ENCODE results near the gene HOXD4. TPM values are rescaled to one million over a fixed set of nuclear protein-coding genes. Genes with fewer than 3 reads are reported as not detected.

Gene HOXD4
- total and polyA plus RNA-seq, 12 donors = 0.13 to 1.6 (median 0.40) TPM; not detected in 2

GRCh38 chr2:176174824-176175708 lies 23.7 kb downstream of the HOXD4 start:
- DNase-seq (no peak), ATAC-seq (peak in 1 of 8 donors; percentile 5)
- intact Hi-C loops (cut with DNase I) = no loop called here
- 23 to 30% methylated on average over 47 of the region's 47 CpGs for WGBS, 2 donors
- Histone ChIP-seq H3K27me3 (peaks cover 37 to 100% (median 100%) of the 10 kb centered on the region in 7 donors), H3K27ac (peak overlapping the region in 2 of 10 donors; percentile 15 to 36), H3K4me3 (peak overlapping the region in 1 of 10 donors; percentile 17), H3K9me3 (no peaks in the 10 kb centered on the region), H3K36me3 (no peaks in the 10 kb centered on the region), H3K4me1 (peaks cover 3 to 35% (median 10%) of the 10 kb centered on the region in 9 donors)
- TF ChIP-seq CTCF (IDR thresholded peaks at IDR 0.05) = no peak

GRCh38 chr2:176175709-176176607 lies 24.6 kb downstream of the HOXD4 start:
- WGBS, 2 donors = 86 to 89% methylated on average over 7 of the region's 7 CpGs
- H3K4me1 ChIP-seq = peaks cover 3 to 30% (median 10%) of the 10 kb centered on the region in 9 donors

GRCh38 chr2:176177580-176178037 lies 26.3 kb downstream of the HOXD4 start:
- Histone ChIP-seq H3K4me1 (peaks cover 0 to 17% (median 7%) of the 10 kb centered on the region in 9 donors), H3K9me3 (no peaks in the 10 kb centered on the region), H3K27me3 (peaks cover 26 to 100% (median 99%) of the 10 kb centered on the region in 7 donors), H3K4me3 (peak overlapping the region; percentile 13 to 54 (median 30)), H3K36me3 (no peaks in the 10 kb centered on the region), H3K27ac (peak overlapping the region in 4 of 10 donors; percentile 21 to 67 (median 46))
- TF ChIP-seq CTCF (IDR thresholded peaks at IDR 0.05) = no peak
- ATAC-seq = peak in 2 of 8 donors; percentile 34 to 41
- WGBS, 2 donors = 11 to 13% methylated on average over 12 of the region's 12 CpGs
- intact Hi-C loops (cut with DNase I) = no loop called here
- no peak for DNase-seq

More at GRCh38 chr2:176175709-176176607, 24.6 kb downstream of the HOXD4 start:
- no peak for DNase-seq
- H3K27ac ChIP-seq = peak overlapping the region in 1 of 10 donors; percentile 36
- peaks cover 37 to 100% (median 100%) of the 10 kb centered on the region in 7 donors for H3K27me3 ChIP-seq
- no peak for ATAC-seq
- TF ChIP-seq CTCF (IDR thresholded peaks at IDR 0.05) = no peak
- no peak overlapping the region for H3K4me3 ChIP-seq
- H3K36me3 ChIP-seq = no peaks in the 10 kb centered on the region
- intact Hi-C loops (cut with DNase I) = no loop called here
- H3K9me3 ChIP-seq = no peaks in the 10 kb centered on the region

All from heart right ventricle (tissue), 16 donors.